SK-N-SH treated with all-trans-retinoic acid at 6 μM for 48 hours (cell line): ENCODE data around the gene PPP1R16B.
A peak's percentile ranks its signal among the peaks of the same experiment; 100 is the strongest.

ENCODE experiments used
- ATAC-seq: fragments of 200-7000 bp; cut with Tn5 transposase; 3 replicates; pipeline ENCODE4 v1.9.1; 2020; ENCODE audit warnings: mild to moderate bottlenecking, moderate library complexity
- BACH2 ChIP-seq: fragments of 250-450 bp; sonication (Bioruptor Pico); IDR thresholded peaks from 2 replicates; pipeline ENCODE4 v1.9.0; 2021; ENCODE audit warnings: mild to moderate bottlenecking, borderline replicate concordance
- CSDC2 ChIP-seq: fragments of 250-450 bp; sonication (Bioruptor Pico); IDR thresholded peaks from 2 replicates; pipeline ENCODE4 v1.5.0; 2020; ENCODE audit warnings: mild to moderate bottlenecking, moderate library complexity
- ESRRG ChIP-seq: fragments of 250-450 bp; sonication (Bioruptor Pico); IDR thresholded peaks from 2 replicates; pipeline ENCODE4 v1.6.1; 2021; ENCODE audit warnings: mild to moderate bottlenecking
- GLIS3 ChIP-seq: fragments of 250-450 bp; sonication (Bioruptor Pico); IDR thresholded peaks from 2 replicates; pipeline ENCODE4 v1.5.0; 2020; ENCODE audit warnings: mild to moderate bottlenecking, moderate library complexity
- ISL1 ChIP-seq: fragments of 250-450 bp; sonication (Bioruptor Pico); IDR thresholded peaks from 2 replicates; pipeline ENCODE4 v2.1.2; 2022; ENCODE audit warnings: mild to moderate bottlenecking, moderate library complexity
- PPARA ChIP-seq: fragments of 250-450 bp; sonication (Bioruptor Pico); IDR thresholded peaks from 2 replicates; pipeline ENCODE4 v1.5.0; 2020; ENCODE audit warnings: mild to moderate bottlenecking, borderline replicate concordance
- RARB ChIP-seq: fragments of 250-450 bp; sonication (Bioruptor Pico); IDR thresholded peaks from 2 replicates; pipeline ENCODE4 v1.8.0; 2021; ENCODE audit warnings: mild to moderate bottlenecking, moderate library complexity
- TCF4 ChIP-seq: fragments of 250-450 bp; sonication (Bioruptor Pico); IDR thresholded peaks from 2 replicates; pipeline ENCODE4 v1.8.0; 2021; ENCODE audit warnings: mild to moderate bottlenecking, moderate library complexity, borderline replicate concordance
- TOX ChIP-seq: fragments of 250-450 bp; sonication (Bioruptor Pico); IDR thresholded peaks from 2 replicates; pipeline ENCODE4 v1.8.0; 2021; ENCODE audit warnings: mild to moderate bottlenecking, moderate library complexity, borderline replicate concordance
- ZNF565 ChIP-seq: fragments of 450-650 bp; formaldehyde crosslinking; conservative IDR thresholded peaks from 2 replicates; pipeline ENCODE4 v1.5.0; 2020; ENCODE audit warnings: low read depth, mild to moderate bottlenecking, moderate library complexity
- ZNF70 ChIP-seq: fragments of 450-650 bp; formaldehyde crosslinking; IDR thresholded peaks from 2 replicates; pipeline ENCODE4 v1.5.0; 2020; ENCODE audit warnings: mild to moderate bottlenecking, moderate library complexity
- ZNF8 ChIP-seq: fragments of 450-650 bp; formaldehyde crosslinking; IDR thresholded peaks from 2 replicates; pipeline ENCODE4 v1.5.0; 2020; ENCODE audit warnings: mild to moderate bottlenecking, moderate library complexity
- TF ChIP-seq, protein P1 (sequence below): fragments of 250-450 bp; sonication (Bioruptor Pico); IDR thresholded peaks from 2 replicates; pipeline ENCODE4 v1.5.0; 2020; ENCODE audit warnings: mild to moderate bottlenecking, moderate library complexity
- TF ChIP-seq, protein P2 (sequence below): fragments of 250-450 bp; sonication (Bioruptor Pico); IDR thresholded peaks from 2 replicates; pipeline ENCODE4 v1.8.0; 2021; ENCODE audit warnings: low read depth, mild to moderate bottlenecking, moderate library complexity, borderline replicate concordance
- TF ChIP-seq, protein P3 (sequence below): fragments of 250-450 bp; sonication (Bioruptor Pico); IDR thresholded peaks from 2 replicates; pipeline ENCODE4 v1.5.1; 2021; ENCODE audit warnings: mild to moderate bottlenecking, moderate library complexity
- TF ChIP-seq, protein P4 (sequence below): fragments of 250-450 bp; sonication (Bioruptor Pico); IDR thresholded peaks from 2 replicates; pipeline ENCODE4 v1.5.1; 2020; ENCODE audit warnings: low read depth, mild to moderate bottlenecking, moderate library complexity
- TF ChIP-seq, protein P5 (sequence below): fragments of 250-450 bp; sonication (Bioruptor Pico); IDR thresholded peaks from 2 replicates; pipeline ENCODE4 v1.8.0; 2020; ENCODE audit warnings: mild to moderate bottlenecking, moderate library complexity, borderline replicate concordance

The PPP1R16B gene

DNA sequence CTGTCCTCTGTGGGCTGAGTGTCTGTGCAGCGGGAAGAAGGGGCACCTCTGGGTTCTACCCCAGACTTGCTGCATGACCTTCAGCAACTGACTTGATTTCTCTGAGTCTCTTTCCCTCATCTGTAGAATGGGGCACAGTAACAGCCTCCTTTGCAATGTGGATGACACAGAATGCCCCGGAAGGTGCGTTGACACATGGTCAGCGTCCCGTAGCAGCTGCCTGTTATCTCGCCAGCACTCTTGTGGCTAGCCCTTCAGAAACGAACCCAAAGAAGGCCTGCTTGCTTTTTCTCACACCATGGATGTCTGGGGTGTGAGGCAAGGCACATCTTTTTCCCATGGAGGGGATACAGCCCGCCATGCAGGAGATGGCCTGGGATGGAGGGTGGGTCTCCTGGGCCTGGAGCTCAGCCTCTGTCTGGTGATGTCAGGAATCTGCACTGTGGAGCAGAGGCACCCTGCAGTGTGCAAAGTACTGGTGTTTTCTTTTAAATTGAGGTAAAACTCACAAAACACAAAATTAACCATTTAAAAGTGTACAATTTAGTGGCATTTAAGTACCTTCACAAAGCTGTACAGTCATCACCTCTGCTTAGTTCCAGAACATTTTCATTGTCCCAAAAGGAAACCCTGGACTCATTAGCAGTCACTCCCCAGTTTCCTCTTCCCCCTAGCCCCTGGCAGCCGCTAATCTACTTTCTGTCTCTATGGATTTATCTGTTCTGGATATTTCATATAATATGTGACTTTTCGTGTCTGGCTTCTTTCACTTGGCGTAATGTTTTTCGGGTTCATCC is 61.0 kb downstream of the PPP1R16B start:
- peak; percentile 67; the same call in 1 of the 2 replicates for TF ChIP-seq ZNF70
- TF ChIP-seq TOX (CRISPR knock-in tag), result no peak
- TF ChIP-seq TCF4 (CRISPR knock-in tag), result peak; percentile 71
- TF ChIP-seq, protein P1, sequence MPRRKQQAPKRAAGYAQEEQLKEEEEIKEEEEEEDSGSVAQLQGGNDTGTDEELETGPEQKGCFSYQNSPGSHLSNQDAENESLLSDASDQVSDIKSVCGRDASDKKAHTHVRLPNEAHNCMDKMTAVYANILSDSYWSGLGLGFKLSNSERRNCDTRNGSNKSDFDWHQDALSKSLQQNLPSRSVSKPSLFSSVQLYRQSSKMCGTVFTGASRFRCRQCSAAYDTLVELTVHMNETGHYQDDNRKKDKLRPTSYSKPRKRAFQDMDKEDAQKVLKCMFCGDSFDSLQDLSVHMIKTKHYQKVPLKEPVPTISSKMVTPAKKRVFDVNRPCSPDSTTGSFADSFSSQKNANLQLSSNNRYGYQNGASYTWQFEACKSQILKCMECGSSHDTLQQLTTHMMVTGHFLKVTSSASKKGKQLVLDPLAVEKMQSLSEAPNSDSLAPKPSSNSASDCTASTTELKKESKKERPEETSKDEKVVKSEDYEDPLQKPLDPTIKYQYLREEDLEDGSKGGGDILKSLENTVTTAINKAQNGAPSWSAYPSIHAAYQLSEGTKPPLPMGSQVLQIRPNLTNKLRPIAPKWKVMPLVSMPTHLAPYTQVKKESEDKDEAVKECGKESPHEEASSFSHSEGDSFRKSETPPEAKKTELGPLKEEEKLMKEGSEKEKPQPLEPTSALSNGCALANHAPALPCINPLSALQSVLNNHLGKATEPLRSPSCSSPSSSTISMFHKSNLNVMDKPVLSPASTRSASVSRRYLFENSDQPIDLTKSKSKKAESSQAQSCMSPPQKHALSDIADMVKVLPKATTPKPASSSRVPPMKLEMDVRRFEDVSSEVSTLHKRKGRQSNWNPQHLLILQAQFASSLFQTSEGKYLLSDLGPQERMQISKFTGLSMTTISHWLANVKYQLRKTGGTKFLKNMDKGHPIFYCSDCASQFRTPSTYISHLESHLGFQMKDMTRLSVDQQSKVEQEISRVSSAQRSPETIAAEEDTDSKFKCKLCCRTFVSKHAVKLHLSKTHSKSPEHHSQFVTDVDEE, result peak; percentile 70; the same call in 1 of the 2 replicates
- ATAC-seq, result peak; percentile 16; the same call in 1 of the 3 replicates

DNA sequence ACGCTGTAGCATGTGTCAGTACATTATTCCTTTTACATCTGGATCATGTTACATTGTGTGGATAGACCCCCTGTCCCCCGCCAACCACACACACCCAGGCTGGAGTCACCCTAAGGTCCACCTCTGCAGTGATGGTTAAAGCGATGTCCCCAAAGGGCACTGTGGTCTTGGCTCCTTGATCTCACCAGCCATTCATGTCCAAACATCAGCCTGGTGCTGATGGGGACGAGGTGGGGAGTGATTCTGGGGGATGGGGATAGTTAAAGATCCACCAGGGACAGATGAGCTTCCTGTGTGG is 61.5 kb downstream of the PPP1R16B start:
- TF ChIP-seq BACH2 (CRISPR knock-in tag) (no peak), ESRRG (CRISPR knock-in tag) (no peak), TOX (CRISPR knock-in tag) (no peak), CSDC2 (CRISPR knock-in tag) (no peak), PPARA (CRISPR knock-in tag) (no peak), ZNF565 (CRISPR knock-in tag) (no peak)
- TF ChIP-seq, protein P2, sequence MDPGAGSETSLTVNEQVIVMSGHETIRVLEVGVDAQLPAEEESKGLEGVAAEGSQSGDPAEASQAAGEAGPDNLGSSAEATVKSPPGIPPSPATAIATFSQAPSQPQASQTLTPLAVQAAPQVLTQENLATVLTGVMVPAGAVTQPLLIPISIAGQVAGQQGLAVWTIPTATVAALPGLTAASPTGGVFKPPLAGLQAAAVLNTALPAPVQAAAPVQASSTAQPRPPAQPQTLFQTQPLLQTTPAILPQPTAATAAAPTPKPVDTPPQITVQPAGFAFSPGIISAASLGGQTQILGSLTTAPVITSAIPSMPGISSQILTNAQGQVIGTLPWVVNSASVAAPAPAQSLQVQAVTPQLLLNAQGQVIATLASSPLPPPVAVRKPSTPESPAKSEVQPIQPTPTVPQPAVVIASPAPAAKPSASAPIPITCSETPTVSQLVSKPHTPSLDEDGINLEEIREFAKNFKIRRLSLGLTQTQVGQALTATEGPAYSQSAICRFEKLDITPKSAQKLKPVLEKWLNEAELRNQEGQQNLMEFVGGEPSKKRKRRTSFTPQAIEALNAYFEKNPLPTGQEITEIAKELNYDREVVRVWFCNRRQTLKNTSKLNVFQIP (CRISPR knock-in tag), result no peak
- no peak; the same call in 2 of the 3 replicates for ATAC-seq

DNA sequence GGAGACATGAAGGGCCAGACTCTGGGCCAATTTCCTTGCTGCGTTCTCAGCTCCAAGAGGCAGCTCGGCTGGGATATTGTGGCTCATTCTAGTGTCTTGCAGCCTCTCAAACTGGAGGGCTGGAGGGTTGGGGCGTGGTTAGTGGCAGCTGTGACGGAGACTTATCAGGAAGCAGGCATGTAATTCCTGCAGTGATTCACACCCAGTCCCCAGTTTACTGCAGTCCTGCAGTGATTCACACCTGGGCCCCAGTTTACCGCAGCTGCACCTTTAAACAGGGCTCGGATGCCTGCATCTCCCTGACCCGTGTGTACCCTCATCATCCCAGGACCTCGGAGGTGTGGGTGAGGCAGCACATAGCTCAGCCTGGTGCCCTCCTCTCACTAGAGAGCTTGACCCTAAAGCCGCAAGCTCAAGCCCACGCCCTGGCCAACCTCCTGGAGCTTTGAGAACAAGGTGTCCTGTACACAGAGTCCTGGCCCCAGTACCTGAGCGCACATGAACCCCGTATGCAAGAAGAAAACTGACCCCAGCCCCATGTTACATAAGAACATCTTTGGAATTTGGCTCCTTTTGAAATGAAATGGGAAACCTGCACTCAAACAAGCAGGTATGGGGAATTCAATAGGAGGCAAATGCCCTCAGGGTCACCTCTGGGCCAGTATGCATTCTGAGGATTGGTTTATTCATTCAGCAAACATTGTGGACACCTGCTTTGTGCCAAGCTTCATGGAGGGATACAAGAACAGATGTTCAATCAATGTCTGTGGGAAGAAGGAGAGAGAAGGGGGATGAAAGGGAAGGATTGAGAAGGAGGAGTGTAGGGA is 65.4 kb downstream of the PPP1R16B start:
- no peak for ATAC-seq
- TF ChIP-seq ISL1 (CRISPR knock-in tag), result no peak
- TF ChIP-seq, protein P3, sequence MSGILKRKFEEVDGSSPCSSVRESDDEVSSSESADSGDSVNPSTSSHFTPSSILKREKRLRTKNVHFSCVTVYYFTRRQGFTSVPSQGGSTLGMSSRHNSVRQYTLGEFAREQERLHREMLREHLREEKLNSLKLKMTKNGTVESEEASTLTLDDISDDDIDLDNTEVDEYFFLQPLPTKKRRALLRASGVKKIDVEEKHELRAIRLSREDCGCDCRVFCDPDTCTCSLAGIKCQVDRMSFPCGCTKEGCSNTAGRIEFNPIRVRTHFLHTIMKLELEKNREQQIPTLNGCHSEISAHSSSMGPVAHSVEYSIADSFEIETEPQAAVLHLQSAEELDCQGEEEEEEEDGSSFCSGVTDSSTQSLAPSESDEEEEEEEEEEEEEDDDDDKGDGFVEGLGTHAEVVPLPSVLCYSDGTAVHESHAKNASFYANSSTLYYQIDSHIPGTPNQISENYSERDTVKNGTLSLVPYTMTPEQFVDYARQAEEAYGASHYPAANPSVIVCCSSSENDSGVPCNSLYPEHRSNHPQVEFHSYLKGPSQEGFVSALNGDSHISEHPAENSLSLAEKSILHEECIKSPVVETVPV, result no peak
- TF ChIP-seq, protein P1, result no peak
- no peak for TF ChIP-seq ZNF565 (CRISPR knock-in tag)
- TF ChIP-seq CSDC2 (CRISPR knock-in tag), result no peak
- no peak for TF ChIP-seq GLIS3 (CRISPR knock-in tag)
- TF ChIP-seq BACH2 (CRISPR knock-in tag), result no peak
- TF ChIP-seq ZNF8, result no peak
- TF ChIP-seq, protein P4, sequence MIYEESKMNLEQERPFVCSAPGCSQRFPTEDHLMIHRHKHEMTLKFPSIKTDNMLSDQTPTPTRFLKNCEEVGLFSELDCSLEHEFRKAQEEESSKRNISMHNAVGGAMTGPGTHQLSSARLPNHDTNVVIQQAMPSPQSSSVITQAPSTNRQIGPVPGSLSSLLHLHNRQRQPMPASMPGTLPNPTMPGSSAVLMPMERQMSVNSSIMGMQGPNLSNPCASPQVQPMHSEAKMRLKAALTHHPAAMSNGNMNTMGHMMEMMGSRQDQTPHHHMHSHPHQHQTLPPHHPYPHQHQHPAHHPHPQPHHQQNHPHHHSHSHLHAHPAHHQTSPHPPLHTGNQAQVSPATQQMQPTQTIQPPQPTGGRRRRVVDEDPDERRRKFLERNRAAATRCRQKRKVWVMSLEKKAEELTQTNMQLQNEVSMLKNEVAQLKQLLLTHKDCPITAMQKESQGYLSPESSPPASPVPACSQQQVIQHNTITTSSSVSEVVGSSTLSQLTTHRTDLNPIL (CRISPR knock-in tag), result no peak
- TF ChIP-seq, protein P5, sequence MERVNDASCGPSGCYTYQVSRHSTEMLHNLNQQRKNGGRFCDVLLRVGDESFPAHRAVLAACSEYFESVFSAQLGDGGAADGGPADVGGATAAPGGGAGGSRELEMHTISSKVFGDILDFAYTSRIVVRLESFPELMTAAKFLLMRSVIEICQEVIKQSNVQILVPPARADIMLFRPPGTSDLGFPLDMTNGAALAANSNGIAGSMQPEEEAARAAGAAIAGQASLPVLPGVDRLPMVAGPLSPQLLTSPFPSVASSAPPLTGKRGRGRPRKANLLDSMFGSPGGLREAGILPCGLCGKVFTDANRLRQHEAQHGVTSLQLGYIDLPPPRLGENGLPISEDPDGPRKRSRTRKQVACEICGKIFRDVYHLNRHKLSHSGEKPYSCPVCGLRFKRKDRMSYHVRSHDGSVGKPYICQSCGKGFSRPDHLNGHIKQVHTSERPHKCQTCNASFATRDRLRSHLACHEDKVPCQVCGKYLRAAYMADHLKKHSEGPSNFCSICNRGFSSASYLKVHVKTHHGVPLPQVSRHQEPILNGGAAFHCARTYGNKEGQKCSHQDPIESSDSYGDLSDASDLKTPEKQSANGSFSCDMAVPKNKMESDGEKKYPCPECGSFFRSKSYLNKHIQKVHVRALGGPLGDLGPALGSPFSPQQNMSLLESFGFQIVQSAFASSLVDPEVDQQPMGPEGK (CRISPR knock-in tag), result no peak
- TF ChIP-seq TOX (CRISPR knock-in tag), result no peak
- no peak for TF ChIP-seq RARB
- no peak for TF ChIP-seq ESRRG (CRISPR knock-in tag)
